NCI-H1105 (cell line): ENCODE measurements around the gene ZDHHC23.

ENCODE experiments used
- DNase-seq: peaks from one replicate; lab custom pipeline; 2025; lab: John Stamatoyannopoulos, UW

The ZDHHC23 gene

GRCh38 chr3:114005481-114005880 lies 57.7 kb downstream of the ZDHHC23 start:
- DNase-seq = no peak

- no peak for DNase-seq
Measured at GRCh38 chr3:114011059-114011797, 63.4 kb downstream of the ZDHHC23 start.
